Bronchus fibroblast of lung (primary cell): ENCODE data around the gene OR4F15. TPM values are rescaled to one million over a fixed set of nuclear protein-coding genes. Genes with fewer than 3 reads are reported as not detected.

ENCODE experiments used
- total RNA-seq: library from RNA; depleted of rRNA; stranded (reverse); fragments of >200 nt; gene quantifications from 2 replicates; pipeline ENCODE4 v1.2.3, GENCODE V29; 2015

Gene OR4F15, protein sequence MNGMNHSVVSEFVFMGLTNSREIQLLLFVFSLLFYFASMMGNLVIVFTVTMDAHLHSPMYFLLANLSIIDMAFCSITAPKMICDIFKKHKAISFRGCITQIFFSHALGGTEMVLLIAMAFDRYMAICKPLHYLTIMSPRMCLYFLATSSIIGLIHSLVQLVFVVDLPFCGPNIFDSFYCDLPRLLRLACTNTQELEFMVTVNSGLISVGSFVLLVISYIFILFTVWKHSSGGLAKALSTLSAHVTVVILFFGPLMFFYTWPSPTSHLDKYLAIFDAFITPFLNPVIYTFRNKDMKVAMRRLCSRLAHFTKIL
- total RNA-seq = not detected in 2 replicates

DNA sequence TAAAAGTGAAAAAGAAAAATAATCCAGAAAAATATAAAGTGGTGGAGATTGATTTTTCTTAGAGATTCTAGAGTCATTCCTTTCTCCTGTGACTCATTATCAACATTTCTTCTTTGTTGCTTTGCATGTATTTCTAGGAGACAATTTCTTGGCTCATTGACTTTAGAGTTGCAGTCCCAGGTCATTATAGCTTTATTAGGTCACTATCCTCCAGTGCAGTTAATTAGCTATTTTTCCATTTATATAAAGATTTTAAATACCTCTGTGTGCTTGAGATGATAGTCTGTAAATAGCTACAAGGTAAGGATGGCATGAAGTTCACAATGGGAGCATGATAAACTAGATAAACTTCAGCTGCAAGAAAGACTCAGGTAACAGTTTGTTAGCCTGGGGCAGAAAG, at the start of gene OR4F15:
OR4F15 (plus strand) TSS at position 301 of the 400 bp plus-strand sequence. CDS start 5,985 bp downstream, outside the sequence.

DNA sequence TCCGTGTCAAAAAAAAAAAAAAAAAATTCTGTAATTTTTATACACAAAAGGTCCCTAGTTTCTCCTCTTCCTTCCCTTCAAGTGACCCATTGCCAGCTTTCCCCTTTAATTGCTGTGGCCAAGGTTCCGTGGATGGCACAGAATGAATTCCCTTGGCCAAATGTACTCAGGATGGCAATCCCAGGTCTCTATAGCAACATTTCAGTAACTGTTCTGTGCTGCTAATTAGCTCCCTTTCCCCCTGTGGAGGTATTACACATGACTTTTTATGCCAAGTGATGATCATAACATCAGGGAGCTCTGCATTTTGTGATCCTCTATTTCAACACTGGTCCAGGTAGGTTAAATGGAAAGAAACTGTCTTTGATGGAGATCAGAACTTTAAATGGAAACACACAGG, 8.8 kb upstream of the OR4F15 start, which contains the start of gene OR4F6:
OR4F6 (plus strand) TSS at position 301 of the 400 bp plus-strand sequence. CDS start 2,211 bp downstream, outside the sequence.

Other genes starting within 250 kb of the OR4F15 start
- gene TM2D3, start 159.8 kb upstream of the OR4F15 start, total RNA-seq = 16.8 and 35.6 TPM in 2 replicates
- 4.5 and 4.8 TPM in 2 replicates for gene TARS3, start 87.7 kb upstream of the OR4F15 start, total RNA-seq
- gene OR4F6, start 8.7 kb upstream of the OR4F15 start, total RNA-seq = not detected in 2 replicates